Kidney epithelial cell (primary cell): Measurements from ENCODE around the gene ATXN1. TPM values are rescaled to one million over a fixed set of nuclear protein-coding genes. Genes with fewer than 3 reads are reported as not detected.
A peak's percentile ranks its signal among the peaks of the same experiment; 100 is the strongest.

Source experiments
- DNase-seq: peaks from one replicate; pipeline ENCODE4 v3.0.0-alpha.2; 2010; ENCODE audit warnings: low read depth
- H3K27me3 ChIP-seq: 2 replicates; pipeline ENCODE4 v1.6.0; 2011; ENCODE audit warnings: low read length; ENCODE audit not compliant: control insufficient read depth, insufficient read depth
- H3K36me3 ChIP-seq: 2 replicates; pipeline ENCODE4 v1.5.1; 2011; ENCODE audit warnings: low read length; ENCODE audit not compliant: control insufficient read depth, insufficient read depth
- H3K4me3 ChIP-seq: 2 replicates; pipeline ENCODE4 v1.5.1; 2011; ENCODE audit warnings: low read depth, mild to moderate bottlenecking, control low read depth, low read length
- CTCF ChIP-seq: IDR thresholded peaks from 2 replicates; pipeline ENCODE4 v1.5.1; 2011; ENCODE audit warnings: mild to moderate bottlenecking, moderate library complexity, low read length, control low read depth, inconsistent platforms; ENCODE audit not compliant: insufficient read depth, poor library complexity, severe bottlenecking
- total RNA-seq: library from RNA; depleted of rRNA; stranded (reverse); fragments of >200 nt; gene quantifications from 2 replicates; pipeline ENCODE4 v1.2.3, GENCODE V29; 2015

The ATXN1 gene
- total RNA-seq, 1 donor from 2014 or later, result 12.5 TPM

- no peak for DNase-seq
- no peak for TF ChIP-seq CTCF
- Histone ChIP-seq H3K36me3 (no peaks in the 10 kb centered on the region), H3K27me3 (no peaks in the 10 kb centered on the region), H3K4me3 (no peak overlapping the region)
Measured at GRCh38 chr6:16278750-16279149, 482.5 kb downstream of the ATXN1 start.

- Histone ChIP-seq H3K4me3 (no peak overlapping the region), H3K27me3 (no peaks in the 10 kb centered on the region), H3K36me3 (no peaks in the 10 kb centered on the region)
- no peak for TF ChIP-seq CTCF
- no peak for DNase-seq
Measured at GRCh38 chr6:16278048-16278724, 483.1 kb downstream of the ATXN1 start.

- no peaks in the 10 kb centered on the region for H3K27me3 ChIP-seq
- H3K4me3 ChIP-seq, result no peak overlapping the region
- H3K36me3 ChIP-seq, result no peaks in the 10 kb centered on the region
- peak; percentile 83 for TF ChIP-seq CTCF
- DNase-seq, result peak; percentile 90
Measured at GRCh38 chr6:16277101-16277981, 483.9 kb downstream of the ATXN1 start.

GRCh38 chr6:16274885-16275589, 486.2 kb downstream of the ATXN1 start:
- TF ChIP-seq CTCF, result no peak
- Histone ChIP-seq H3K36me3 (no peaks in the 10 kb centered on the region), H3K4me3 (no peak overlapping the region), H3K27me3 (no peaks in the 10 kb centered on the region)
- DNase-seq, result no peak

DNA sequence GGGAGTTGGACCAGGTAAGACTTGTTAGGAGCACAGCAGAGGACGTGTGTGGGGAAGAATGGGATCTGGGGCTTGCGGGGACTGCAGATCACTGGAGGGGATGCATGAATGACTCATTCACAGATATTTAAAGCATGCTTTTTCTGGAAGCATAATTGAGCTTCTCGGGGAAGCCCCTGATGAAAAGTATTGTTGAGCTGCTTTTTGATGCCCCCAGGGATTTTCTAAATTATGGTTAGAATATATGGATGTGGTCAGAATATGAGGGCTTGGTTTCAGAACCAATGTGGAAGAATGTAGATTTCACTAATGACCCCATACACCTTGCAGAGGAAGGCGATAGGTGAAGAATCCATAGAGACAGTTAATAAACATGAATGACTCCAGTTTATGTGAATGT, 486.8 kb downstream of the ATXN1 start:
- H3K36me3 ChIP-seq, result no peaks in the 10 kb centered on the region
- DNase-seq, result no peak
- H3K27me3 ChIP-seq, result no peaks in the 10 kb centered on the region
- no peak overlapping the region for H3K4me3 ChIP-seq
- no peak for TF ChIP-seq CTCF
